ENCODE measurements around the gene DUS1L.

DUS1L gene

DNA sequence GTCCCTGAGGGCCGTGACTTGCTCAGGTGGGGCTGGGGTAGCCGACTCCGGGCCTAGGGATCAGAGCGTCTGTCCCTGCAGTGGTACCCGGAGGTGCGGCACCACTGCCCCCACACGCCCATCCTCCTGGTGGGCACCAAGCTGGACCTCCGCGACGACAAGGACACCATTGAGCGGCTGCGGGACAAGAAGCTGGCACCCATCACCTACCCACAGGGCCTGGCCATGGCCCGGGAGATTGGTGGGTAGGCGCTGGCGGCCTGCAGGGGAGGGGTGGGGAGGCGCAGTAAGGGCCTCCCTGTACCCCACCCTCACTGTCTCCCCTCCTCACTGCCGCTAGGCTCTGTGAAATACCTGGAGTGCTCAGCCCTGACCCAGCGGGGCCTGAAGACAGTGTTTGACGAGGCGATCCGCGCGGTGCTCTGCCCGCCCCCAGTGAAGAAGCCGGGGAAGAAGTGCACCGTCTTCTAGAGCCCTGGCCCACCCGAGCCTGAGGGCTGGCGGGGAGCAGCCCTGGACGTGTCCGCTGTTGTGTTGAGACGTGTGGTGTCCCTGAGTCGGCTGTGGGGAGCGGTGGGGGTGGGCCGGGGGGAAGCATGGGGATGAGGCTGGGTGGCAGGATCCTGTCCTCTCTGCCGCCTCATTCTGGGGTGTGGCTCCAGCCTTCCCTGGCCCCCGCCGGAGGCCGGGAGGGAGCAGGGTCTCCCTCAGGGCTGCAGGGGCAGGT lies 32.1 kb downstream of the DUS1L start:
- Mint-ChIP-seq H3K4me1 (ENCODE audit: low read depth) (peaks cover 11% of the 10 kb centered on the region), H3K36me3 (ENCODE audit: low read depth) (peaks cover 12% of the 10 kb centered on the region), H3K27ac (no peak overlapping the region), H3K4me3 (no peak overlapping the region), H3K27me3 (ENCODE audit: low read depth) (no peaks in the 10 kb centered on the region), H3K9me3 (no peaks in the 10 kb centered on the region)
- DNase-seq (ENCODE audit: low spot score), result no peak

DNA sequence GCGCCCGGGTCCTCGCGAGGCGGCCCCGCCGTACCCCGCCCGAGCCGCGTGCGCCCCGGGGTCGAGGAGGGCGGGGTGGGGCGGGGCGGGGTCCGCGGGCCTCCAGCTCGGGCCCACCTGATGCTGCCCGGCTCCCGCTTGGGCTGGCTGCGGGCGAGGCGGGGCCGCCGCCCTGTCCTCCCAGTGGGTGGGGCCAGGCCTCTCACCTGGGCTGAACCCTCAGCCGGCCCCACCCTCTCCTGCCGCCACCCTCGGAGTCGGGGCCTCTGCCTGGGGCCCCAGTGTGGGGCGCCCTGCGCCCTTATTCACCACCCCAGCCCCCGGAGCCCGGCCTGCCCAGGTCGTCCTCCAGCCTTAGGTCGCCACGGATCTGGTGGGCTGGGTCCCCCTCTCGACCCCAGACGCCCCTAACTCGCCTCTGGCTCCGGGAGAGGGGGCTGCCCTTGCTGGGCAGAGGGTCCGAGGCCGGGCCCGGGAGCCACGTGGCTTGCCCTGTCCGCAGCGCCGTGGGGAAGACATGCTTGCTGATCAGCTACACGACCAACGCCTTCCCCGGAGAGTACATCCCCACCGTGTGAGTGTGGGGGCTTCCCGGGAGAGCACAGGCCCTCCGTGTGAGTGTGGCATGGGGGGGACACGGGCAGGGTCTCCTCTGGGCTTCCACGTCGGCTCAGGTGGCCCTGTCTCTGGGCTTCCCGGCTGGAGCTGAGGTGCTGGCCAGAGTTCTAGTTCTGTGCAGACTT lies 33.5 kb downstream of the DUS1L start:
- H3K27ac Mint-ChIP-seq, result no peak overlapping the region
- no peaks in the 10 kb centered on the region for H3K9me3 Mint-ChIP-seq
- peaks cover 11% of the 10 kb centered on the region for H3K4me1 Mint-ChIP-seq (ENCODE audit: low read depth)
- peaks cover 15% of the 10 kb centered on the region for H3K36me3 Mint-ChIP-seq (ENCODE audit: low read depth)
- H3K27me3 Mint-ChIP-seq (ENCODE audit: low read depth), result no peaks in the 10 kb centered on the region
- DNase-seq (ENCODE audit: low spot score), result peak; percentile 46
- peak overlapping the region; percentile 70 for H3K4me3 Mint-ChIP-seq

DNA sequence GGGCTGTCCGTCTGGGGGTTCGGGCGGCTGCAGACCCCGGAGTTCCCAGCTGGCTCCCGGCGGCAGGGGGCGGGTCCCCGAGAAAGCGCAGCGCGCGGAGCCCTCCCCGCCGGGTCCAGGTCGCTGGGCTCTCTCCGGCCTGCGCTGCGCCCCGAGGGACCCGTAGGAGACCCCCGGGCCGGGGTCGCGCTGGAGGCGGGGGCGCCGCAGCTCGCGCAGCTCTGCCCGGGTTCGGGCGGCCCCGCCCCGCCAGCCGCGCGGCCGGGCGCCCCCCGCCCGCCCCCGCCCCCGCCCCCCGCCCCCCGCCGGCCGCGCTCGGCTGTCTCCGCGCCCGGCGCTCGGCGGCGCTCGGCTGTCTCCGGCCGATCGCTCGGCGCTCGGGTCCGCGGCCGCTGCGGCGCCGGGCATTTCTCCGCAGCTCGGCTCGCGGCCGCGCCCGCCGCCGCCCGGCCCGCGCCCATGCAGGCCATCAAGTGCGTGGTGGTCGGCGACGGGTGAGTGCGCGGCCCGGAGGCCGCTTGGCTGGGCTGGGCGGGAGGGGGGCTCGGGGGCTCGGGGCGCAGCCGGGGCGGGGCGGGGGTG lies 34.2 kb downstream of the DUS1L start, which contains the start of gene RAC3:
TSS of gene RAC3 (plus strand) at position 376 of the 582 bp plus-strand sequence. CDS start at position 460, 84 bp downstream.
- Mint-ChIP-seq H3K27me3 (ENCODE audit: low read depth) (no peaks in the 10 kb centered on the region), H3K9me3 (no peaks in the 10 kb centered on the region), H3K27ac (peak within 1 kb of the TSS; percentile 79), H3K4me3 (peak within 1 kb of the TSS; percentile 87), H3K36me3 (ENCODE audit: low read depth) (peaks cover 15% of the 10 kb centered on the region), H3K4me1 (ENCODE audit: low read depth) (peaks cover 13% of the 10 kb centered on the region)
- no peak for DNase-seq (ENCODE audit: low spot score)

DNA sequence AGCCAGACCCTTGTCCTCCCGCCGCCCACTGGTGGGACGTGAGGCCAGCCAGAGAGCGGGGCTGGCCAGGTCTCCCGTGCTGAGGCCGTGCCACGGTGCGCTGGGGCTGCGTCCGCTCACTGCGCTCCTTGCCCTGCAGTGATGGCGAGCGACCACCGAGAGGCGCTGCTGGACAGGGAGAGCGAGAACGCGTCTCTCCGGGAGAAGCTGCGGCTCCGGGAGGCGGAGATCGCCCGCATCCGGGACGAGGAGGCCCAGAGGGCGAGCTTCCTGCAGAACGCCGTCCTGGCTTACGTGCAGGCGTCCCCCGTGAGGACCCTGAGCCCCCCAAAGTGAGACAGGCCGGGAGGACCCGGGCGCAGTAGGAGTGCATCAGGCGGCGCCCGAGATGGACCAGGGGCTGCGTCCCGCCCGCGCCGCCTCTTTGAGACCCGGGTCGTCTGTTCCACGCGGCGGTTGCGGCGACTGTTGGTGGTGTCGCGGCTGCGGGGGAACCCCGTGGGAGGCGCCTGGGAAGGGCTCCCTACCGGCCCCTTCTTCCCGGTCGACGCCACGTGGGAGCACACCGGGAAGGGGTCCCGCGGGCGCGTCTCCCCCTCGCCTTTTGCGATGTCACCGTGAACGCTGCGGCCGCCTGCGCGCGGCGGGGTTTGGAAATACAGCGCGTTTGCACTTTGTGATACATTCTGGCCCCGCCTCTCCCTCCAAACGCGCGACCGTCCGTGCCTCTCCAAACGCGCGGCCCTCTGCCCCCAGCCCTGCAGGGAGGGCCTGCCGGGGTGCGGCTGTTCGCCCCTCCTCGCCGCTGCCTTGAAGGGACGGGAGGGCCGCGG lies 34.9 kb downstream of the DUS1L start:
- DNase-seq (ENCODE audit: low spot score), result peak; percentile 85
- peak overlapping the region; percentile 79 for H3K27ac Mint-ChIP-seq
- peak overlapping the region; percentile 87 for H3K4me3 Mint-ChIP-seq
- peaks cover 15% of the 10 kb centered on the region for H3K36me3 Mint-ChIP-seq (ENCODE audit: low read depth)
- no peaks in the 10 kb centered on the region for H3K27me3 Mint-ChIP-seq (ENCODE audit: low read depth)
- peaks cover 10% of the 10 kb centered on the region for H3K4me1 Mint-ChIP-seq (ENCODE audit: low read depth)
- no peaks in the 10 kb centered on the region for H3K9me3 Mint-ChIP-seq

DNA sequence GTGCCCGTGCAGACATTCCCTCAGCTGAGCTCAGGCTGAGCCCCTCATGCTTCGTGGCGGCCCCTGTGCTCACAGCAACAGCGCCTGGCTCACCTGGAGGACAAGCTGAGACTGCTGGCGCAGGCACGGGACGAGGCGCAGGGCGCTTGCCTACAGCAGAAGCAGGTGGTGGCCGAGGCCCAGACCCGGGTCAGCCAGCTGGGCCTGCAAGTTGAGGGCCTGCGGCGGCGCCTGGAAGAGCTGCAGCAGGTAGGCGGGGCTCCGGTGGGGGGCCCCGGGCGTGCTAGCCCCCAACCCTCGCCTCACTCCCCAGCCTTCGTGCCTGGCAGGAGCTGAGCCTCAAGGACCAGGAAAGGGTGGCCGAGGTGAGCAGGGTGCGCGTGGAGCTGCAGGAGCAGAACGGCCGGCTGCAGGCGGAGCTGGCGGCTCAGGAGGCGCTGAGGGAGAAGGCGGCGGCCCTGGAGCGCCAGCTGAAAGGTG lies 35.6 kb downstream of the DUS1L start:
- no peak overlapping the region for H3K27ac Mint-ChIP-seq
- H3K4me3 Mint-ChIP-seq, result no peak overlapping the region
- peaks cover 13% of the 10 kb centered on the region for H3K36me3 Mint-ChIP-seq (ENCODE audit: low read depth)
- no peak for DNase-seq (ENCODE audit: low spot score)
- no peaks in the 10 kb centered on the region for H3K27me3 Mint-ChIP-seq (ENCODE audit: low read depth)
- no peaks in the 10 kb centered on the region for H3K9me3 Mint-ChIP-seq
- H3K4me1 Mint-ChIP-seq (ENCODE audit: low read depth), result peaks cover 7% of the 10 kb centered on the region

DNA sequence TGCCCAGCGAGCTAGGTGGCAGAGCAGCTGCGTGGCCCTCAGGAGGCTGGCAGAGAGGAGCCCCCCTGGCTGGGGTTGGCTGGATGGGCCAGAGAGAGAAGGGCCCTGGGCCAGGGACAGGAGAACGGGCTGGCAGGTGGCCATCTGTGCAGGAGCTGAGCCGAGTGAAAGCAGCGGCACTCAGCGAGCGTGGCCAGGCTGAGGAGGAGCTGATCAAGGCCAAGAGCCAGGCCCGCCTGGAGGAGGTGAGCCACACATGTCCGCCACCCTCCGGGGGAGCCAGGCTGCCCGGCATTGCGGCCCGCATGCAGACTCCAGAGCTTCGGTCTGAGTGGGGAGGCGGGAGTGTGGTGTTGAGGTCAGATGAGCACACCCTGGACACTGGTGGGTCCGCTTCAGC lies 36.2 kb downstream of the DUS1L start:
- H3K9me3 Mint-ChIP-seq, result no peaks in the 10 kb centered on the region
- peaks cover 7% of the 10 kb centered on the region for H3K4me1 Mint-ChIP-seq (ENCODE audit: low read depth)
- H3K27ac Mint-ChIP-seq, result no peak overlapping the region
- peaks cover 11% of the 10 kb centered on the region for H3K36me3 Mint-ChIP-seq (ENCODE audit: low read depth)
- no peak for DNase-seq (ENCODE audit: low spot score)
- H3K4me3 Mint-ChIP-seq, result peak overlapping the region; percentile 43
- no peaks in the 10 kb centered on the region for H3K27me3 Mint-ChIP-seq (ENCODE audit: low read depth)

DNA sequence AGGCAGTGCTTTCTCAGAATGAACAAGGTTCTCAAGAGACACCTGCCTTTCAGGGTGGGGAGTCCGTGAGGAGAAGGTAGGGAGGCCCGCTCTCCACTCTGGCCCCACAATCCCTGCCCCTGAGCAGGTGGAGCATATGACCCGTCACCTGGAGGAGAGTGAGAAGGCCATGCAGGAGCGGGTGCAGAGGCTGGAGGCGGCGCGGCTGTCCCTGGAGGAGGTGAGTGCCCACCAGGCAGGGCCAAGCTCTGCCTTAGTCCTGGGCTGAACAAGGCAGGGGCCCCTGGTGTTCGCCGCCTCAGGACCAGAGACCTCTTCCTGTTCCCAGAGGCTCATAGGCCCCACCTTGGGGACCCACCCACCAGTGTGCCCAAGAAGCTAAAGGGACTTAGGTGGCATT lies 36.6 kb downstream of the DUS1L start:
- H3K4me1 Mint-ChIP-seq (ENCODE audit: low read depth), result peaks cover 11% of the 10 kb centered on the region
- no peak for DNase-seq (ENCODE audit: low spot score)
- H3K9me3 Mint-ChIP-seq, result no peaks in the 10 kb centered on the region
- no peaks in the 10 kb centered on the region for H3K27me3 Mint-ChIP-seq (ENCODE audit: low read depth)
- H3K27ac Mint-ChIP-seq, result no peak overlapping the region
- no peak overlapping the region for H3K4me3 Mint-ChIP-seq
- H3K36me3 Mint-ChIP-seq (ENCODE audit: low read depth), result peaks cover 11% of the 10 kb centered on the region

DNA sequence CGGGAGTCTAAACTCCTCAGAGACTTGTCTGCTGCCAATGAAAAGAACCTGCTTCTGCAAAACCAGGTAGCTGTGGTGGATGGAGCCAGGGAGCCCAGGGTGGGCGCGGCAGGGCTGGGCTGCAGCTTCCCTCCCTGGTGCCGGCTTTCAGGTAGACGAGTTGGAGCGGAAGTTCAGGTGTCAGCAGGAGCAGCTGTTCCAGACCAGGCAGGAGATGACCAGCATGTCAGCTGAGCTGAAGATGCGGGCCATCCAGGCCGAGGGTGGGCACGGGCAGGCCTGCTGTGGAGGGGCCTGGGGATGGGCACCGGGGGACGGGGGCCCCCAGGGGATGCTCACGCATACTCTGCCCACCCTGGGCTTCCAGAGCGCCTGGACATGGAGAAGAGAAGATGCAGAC lies 37.4 kb downstream of the DUS1L start:
- Mint-ChIP-seq H3K36me3 (ENCODE audit: low read depth) (peaks cover 11% of the 10 kb centered on the region), H3K4me3 (no peak overlapping the region), H3K4me1 (ENCODE audit: low read depth) (peaks cover 14% of the 10 kb centered on the region), H3K9me3 (no peaks in the 10 kb centered on the region), H3K27ac (no peak overlapping the region), H3K27me3 (ENCODE audit: low read depth) (no peaks in the 10 kb centered on the region)
- no peak for DNase-seq (ENCODE audit: low spot score)

DNA sequence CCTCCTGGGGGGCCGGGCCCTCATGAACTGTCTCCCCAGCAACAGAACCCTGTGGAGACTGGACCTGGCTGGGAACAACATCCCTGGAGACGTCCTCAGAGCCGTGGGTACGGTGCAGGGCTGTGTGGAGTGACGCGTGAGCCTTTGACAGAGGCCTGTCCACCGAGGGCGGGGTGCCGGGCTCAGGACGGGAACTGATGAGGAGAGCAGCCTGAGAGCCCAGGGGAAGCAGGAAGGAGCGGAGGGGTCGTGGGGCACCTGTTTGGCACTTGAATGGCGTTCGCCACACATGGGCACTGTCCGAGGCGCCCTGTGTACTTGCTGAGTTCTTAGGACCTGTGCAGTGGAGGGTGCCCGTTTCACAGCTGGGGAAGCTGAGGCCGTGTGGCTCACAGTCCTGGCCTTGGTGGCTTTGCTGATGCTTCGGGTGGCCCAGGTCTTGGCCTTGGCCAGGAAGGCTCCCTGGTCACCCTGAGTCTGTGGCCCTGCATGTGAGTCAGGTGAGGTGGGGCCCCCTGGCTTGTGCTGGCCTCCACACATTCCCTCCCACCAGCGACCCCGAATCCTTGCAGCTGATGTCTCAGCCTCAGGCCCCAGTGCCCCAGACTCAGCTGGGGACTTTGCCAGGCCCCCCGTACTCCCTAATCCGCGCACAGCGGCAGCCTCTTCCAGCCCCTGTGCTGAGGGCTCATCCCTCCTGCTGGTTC lies 40.0 kb downstream of the DUS1L start:
- Mint-ChIP-seq H3K4me1 (ENCODE audit: low read depth) (peaks cover 21% of the 10 kb centered on the region), H3K36me3 (ENCODE audit: low read depth) (peaks cover 9% of the 10 kb centered on the region), H3K4me3 (peak overlapping the region; percentile 26), H3K27ac (no peak overlapping the region), H3K27me3 (ENCODE audit: low read depth) (no peaks in the 10 kb centered on the region), H3K9me3 (no peaks in the 10 kb centered on the region)
- DNase-seq (ENCODE audit: low spot score), result no peak

DNA sequence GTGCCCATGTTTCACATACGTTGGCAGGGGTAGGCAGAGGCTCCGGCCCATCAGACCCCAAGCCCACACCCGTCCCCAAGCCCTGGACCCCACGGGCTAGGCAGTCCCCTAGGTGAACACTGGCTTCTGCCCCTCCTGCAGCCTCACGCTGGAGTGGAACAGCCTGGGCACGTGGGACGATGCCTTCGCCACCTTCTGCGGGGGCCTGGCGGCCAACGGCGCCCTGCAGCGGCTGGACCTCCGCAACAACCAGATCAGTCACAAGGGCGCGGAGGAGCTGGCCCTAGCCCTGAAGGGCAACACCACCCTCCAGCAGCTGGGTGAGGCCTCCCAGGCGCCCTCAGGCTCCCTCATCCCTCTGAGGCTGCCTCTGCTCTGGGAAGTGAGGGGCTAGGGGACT lies 40.7 kb downstream of the DUS1L start:
- H3K4me3 Mint-ChIP-seq, result no peak overlapping the region
- H3K36me3 Mint-ChIP-seq (ENCODE audit: low read depth), result peaks cover 9% of the 10 kb centered on the region
- no peaks in the 10 kb centered on the region for H3K9me3 Mint-ChIP-seq
- H3K27me3 Mint-ChIP-seq (ENCODE audit: low read depth), result no peaks in the 10 kb centered on the region
- no peak for DNase-seq (ENCODE audit: low spot score)
- no peak overlapping the region for H3K27ac Mint-ChIP-seq
- H3K4me1 Mint-ChIP-seq (ENCODE audit: low read depth), result peaks cover 21% of the 10 kb centered on the region

DNA sequence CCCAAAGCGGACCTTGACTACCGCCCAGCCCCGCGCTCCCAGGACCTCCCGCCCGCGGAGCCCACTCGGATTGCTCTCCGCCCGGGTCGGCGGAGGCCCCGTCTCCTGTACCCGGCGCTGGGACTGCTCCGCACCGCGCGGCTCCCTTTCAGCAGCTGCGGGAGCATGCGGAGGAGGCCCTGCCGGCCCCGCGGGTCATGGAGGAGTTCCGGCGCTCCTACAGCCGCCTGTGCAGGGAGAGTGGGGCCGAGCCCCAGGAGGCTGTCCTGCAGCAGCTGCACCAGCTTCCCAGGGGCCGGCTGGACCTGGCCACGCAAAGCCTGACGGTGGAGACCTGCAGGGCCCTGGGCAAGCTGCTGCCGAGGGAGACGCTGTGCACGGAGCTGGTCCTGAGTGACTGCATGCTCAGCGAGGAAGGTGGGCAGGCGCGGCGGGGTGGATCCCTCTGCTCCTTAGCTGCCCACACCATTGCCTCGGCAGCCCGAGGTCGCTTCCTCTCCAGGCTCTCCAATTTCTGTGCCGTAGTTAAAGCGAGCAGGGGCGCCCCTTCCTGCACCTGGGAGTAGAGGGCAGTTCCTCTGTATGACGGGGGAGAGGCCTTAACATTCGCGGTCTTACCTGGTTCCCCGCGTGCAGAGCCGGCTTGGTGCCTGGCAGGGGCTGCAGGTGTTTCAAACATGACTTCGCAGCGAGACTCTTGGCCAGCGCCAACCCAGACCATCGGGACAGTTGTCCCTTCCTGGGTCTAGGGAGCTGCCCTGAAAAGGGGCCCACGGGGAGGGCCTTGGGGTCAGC lies 42.0 kb downstream of the DUS1L start:
- H3K27ac Mint-ChIP-seq, result no peak overlapping the region
- H3K36me3 Mint-ChIP-seq (ENCODE audit: low read depth), result peaks cover 5% of the 10 kb centered on the region
- H3K9me3 Mint-ChIP-seq, result no peaks in the 10 kb centered on the region
- no peaks in the 10 kb centered on the region for H3K27me3 Mint-ChIP-seq (ENCODE audit: low read depth)
- H3K4me3 Mint-ChIP-seq, result peak overlapping the region; percentile 89
- DNase-seq (ENCODE audit: low spot score), result no peak
- peaks cover 21% of the 10 kb centered on the region for H3K4me1 Mint-ChIP-seq (ENCODE audit: low read depth)

DNA sequence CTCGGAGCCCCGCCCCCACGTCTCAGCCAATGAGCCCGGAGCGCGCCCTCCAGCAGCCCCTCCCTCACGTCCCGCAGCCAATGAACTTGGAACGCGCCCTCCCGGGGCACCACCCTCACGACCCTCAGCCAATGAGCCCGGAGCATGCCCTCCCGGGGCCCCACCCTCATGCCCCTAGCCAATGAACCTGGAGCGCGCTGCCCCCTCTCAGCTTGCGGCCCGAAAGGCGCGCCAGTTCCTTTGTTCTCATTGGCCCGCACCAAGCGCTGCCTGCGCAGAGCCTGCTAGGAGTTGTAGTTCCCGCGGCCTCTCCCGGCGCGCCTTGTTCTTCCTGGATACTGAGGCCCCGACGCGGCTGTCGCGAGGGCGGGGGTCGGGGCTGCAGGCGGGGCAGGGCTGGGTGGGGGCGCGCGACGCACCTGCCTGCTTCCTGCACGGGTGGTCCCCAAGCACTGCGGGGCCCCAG lies 42.6 kb downstream of the DUS1L start, which contains the start of gene LRRC45:
TSS of gene LRRC45 (plus strand) at position 325 of the 466 bp plus-strand sequence. CDS start 339 bp downstream, outside the sequence.
- DNase-seq (ENCODE audit: low spot score), result peak; percentile 100
- H3K36me3 Mint-ChIP-seq (ENCODE audit: low read depth), result peaks cover 5% of the 10 kb centered on the region
- peaks cover 21% of the 10 kb centered on the region for H3K4me1 Mint-ChIP-seq (ENCODE audit: low read depth)
- H3K9me3 Mint-ChIP-seq, result no peaks in the 10 kb centered on the region
- H3K27me3 Mint-ChIP-seq (ENCODE audit: low read depth), result no peaks in the 10 kb centered on the region
- peak within 1 kb of the TSS; percentile 89 for H3K4me3 Mint-ChIP-seq
- H3K27ac Mint-ChIP-seq, result peak within 1 kb of the TSS; percentile 45

All from T-helper 2 cell treated with Interferon-gamma antibody and Interleukin-4, amounts not matched to agents 5 μg/mL and 100 μg/mL, for 36 hours (primary cell).